Thyroid gland (tissue), 4 donors: ENCODE measurements around the gene PEX14. TPM values are rescaled to one million over a fixed set of nuclear protein-coding genes. Genes with fewer than 3 reads are reported as not detected.

Experiments used
- DNase-seq, 2 donors: peaks; one replicate each; pipeline ENCODE4 v3.0.0-alpha.2; 2019
- H3K27ac ChIP-seq, 3 donors: fragments of 200-600 bp; sonication (generic); 1 replicate in 2 of 3; 2 replicates in 1 of 3; pipeline ENCODE4 v1.5.1; 2016 to 2019; ENCODE audit warnings: mild to moderate bottlenecking in 1 of 3, moderate library complexity in 1 of 3
- H3K27me3 ChIP-seq: fragments of 200-600 bp; sonication (generic); one replicate; pipeline ENCODE4 v1.5.1; 2019
- H3K36me3 ChIP-seq, 2 donors: fragments of 200-600 bp; sonication (generic); one replicate each; pipeline ENCODE4 v1.5.1; 2016 to 2019
- H3K4me1 ChIP-seq, 2 donors: fragments of 200-600 bp; sonication (generic); one replicate each; pipeline ENCODE4 v1.5.1; 2017 to 2019
- H3K4me3 ChIP-seq, 3 donors: fragments of 200-600 bp; sonication (generic); replicated peaks in 1 of 3; 1 replicate in 2 of 3; 2 replicates in 1 of 3; pipeline ENCODE4 v1.5.1; 2016; ENCODE audit warnings: mild to moderate bottlenecking in 1 of 3
- H3K9me3 ChIP-seq: fragments of 200-600 bp; sonication (generic); one replicate; pipeline ENCODE4 v1.5.1; 2017
- CTCF ChIP-seq, 6 experiments: fragments of 200-600 bp in 3 of 6; fragments of 450-650 bp in 3 of 6; sonication (generic) in 3 of 6; IDR thresholded peaks; one replicate each; pipeline ENCODE4 v1.5.1; 2016 to 2019; ENCODE audit warnings: antibody characterized with exemption in 6 of 6, mild to moderate bottlenecking in 2 of 6, inconsistent platforms in 1 of 6, moderate library complexity in 1 of 6
- POLR2A ChIP-seq, 2 donors: fragments of 450-650 bp; IDR thresholded peaks; one replicate each; pipeline ENCODE4 v1.6.1; 2017; ENCODE audit warnings: antibody characterized with exemption in 2 of 2, mild to moderate bottlenecking in 2 of 2, moderate library complexity in 1 of 2
- WGBS, 2 donors: methylation state at CpG; one replicate each; pipeline ENCODE4 v1.1.5; 2017; 5-methylcytosine and 5-hydroxymethylcytosine counted together
- intact Hi-C: fragments of 100-400 bp; cut with DNase I; formaldehyde crosslinking; loops from one replicate; pipeline ENCODE4 v1.15.1; 2023
- total RNA-seq, 4 donors: library from RNA; depleted of rRNA; stranded (reverse); fragments of >200 nt; gene quantifications; one replicate each; pipeline ENCODE4 v1.2.3, GENCODE V29; 2016

The PEX14 gene
- total RNA-seq, 4 donors from 2014 or later: 14.0 to 28.4 (median 20.7) TPM

GRCh38 chr1:10514490-10515235 lies 39.9 kb downstream of the PEX14 start:
- intact Hi-C loops: loop anchor here (5.0 kb wide), 1 partner anchor 353 kb away; no protein-coding TSS in a partner anchor
- DNase-seq: peak; percentile 89 to 91
- H3K9me3 ChIP-seq: no peaks in the 10 kb centered on the region
- no peaks in the 10 kb centered on the region for H3K27me3 ChIP-seq
- WGBS, 2 donors: 49 to 54% methylated on average over 8 of the region's 8 CpGs
- TF ChIP-seq CTCF (IDR thresholded peaks at IDR 0.05) (peak in 4 of 6 experiments; percentile 58 to 69 (median 64)), POLR2A (IDR thresholded peaks at IDR 0.05) (no peak)
- H3K36me3 ChIP-seq: no peaks in the 10 kb centered on the region
- peaks cover 60 to 72% of the 10 kb centered on the region in 2 donors for H3K4me1 ChIP-seq
- H3K4me3 ChIP-seq: no peak overlapping the region
- peak overlapping the region; percentile 59 to 73 (median 64) for H3K27ac ChIP-seq

DNA sequence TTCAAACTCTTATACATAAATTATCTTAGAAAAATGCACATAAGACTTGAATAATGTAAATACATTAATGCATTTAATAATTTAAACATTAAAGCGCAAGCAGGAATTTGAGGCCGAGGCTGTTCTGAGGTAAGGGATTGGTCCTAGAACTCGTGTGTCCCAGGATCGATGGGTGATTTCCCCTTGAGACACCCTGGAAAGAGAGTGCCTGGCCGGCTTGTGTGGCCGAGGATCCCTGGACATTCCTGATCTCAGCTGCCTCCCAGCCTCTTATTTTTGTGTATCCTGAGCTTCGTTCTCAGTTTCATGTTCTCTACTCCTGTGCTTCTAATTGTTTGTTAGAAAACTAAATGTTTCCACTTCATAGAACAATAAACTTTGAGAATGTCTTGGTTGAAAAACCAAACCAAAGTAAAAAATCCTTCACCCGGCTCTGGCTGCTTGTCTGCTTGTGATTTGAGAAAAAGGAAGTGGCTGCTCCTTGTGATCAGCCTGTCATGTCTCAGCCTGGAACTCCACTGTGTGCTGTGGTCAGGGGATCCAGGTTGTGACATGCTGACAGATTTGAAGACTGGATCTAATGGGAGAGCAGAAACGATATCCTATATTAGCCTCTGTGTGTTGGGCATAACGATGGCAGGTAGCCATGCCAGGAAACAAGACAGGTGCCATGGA lies 40.7 kb downstream of the PEX14 start:
- Histone ChIP-seq H3K4me3 (no peak overlapping the region), H3K27me3 (no peaks in the 10 kb centered on the region), H3K27ac (peak overlapping the region; percentile 59 to 73 (median 64)), H3K36me3 (no peaks in the 10 kb centered on the region), H3K9me3 (no peaks in the 10 kb centered on the region), H3K4me1 (peaks cover 59 to 70% of the 10 kb centered on the region in 2 donors)
- DNase-seq: peak; percentile 41 to 56
- TF ChIP-seq CTCF (IDR thresholded peaks at IDR 0.05): no peak
- TF ChIP-seq POLR2A (IDR thresholded peaks at IDR 0.05): no peak
- intact Hi-C loops: no loop called here
- 42 to 58% methylated on average over 10 of the region's 10 CpGs for WGBS, 2 donors

GRCh38 chr1:10515976-10516750 lies 41.4 kb downstream of the PEX14 start:
- no peak for DNase-seq
- H3K36me3 ChIP-seq: no peaks in the 10 kb centered on the region
- H3K9me3 ChIP-seq: no peaks in the 10 kb centered on the region
- peak overlapping the region; percentile 59 to 73 (median 64) for H3K27ac ChIP-seq
- peaks cover 52 to 62% of the 10 kb centered on the region in 2 donors for H3K4me1 ChIP-seq
- 84 to 85% methylated on average over 6 of the region's 6 CpGs for WGBS, 2 donors
- no peak overlapping the region for H3K4me3 ChIP-seq
- intact Hi-C loops: no loop called here
- TF ChIP-seq CTCF (IDR thresholded peaks at IDR 0.05) (no peak), POLR2A (IDR thresholded peaks at IDR 0.05) (no peak)
- H3K27me3 ChIP-seq: no peaks in the 10 kb centered on the region

DNA sequence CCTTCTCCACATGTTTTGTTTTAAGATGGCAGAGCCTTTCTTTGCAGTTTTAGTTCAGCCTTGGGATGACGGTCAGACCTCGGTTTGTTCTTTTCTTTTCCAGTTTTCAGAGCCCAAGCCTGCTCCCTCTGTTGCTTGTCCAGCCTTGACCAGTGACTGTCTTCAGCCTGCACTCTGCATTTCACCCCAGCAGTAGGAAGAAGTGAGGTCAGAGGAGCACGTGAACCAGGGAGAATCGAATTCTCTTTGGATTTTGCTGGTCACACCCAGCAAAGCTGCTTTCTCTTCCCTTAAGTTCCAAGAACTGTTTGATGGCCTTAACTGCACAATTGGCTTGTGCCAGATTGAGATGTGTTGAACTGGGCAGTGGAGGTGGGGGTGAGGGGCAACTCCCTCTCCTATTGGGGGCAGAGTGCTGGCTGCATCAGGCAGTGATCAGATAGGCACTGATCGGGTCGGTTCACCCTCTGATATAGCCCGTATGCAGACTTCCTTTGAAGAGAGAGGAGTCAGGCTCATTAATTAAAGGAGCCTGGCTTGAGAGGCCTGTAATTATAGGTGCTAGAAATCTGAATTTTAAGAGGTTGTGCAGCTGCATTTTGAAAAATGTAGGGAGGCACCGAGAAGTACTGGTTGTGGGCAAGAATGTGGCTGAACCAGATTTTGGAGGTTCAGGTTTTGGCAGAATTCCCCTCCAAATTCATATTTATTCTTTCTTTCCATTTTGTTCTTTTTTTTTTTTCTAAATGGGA lies 42.4 kb downstream of the PEX14 start:
- DNase-seq: no peak
- Histone ChIP-seq H3K4me1 (peaks cover 58 to 60% of the 10 kb centered on the region in 2 donors), H3K36me3 (no peaks in the 10 kb centered on the region), H3K27ac (peak overlapping the region; percentile 59 to 73 (median 64)), H3K9me3 (no peaks in the 10 kb centered on the region), H3K27me3 (no peaks in the 10 kb centered on the region), H3K4me3 (no peak overlapping the region)
- WGBS, 2 donors: 58 to 62% methylated on average over 8 of the region's 8 CpGs
- no peak for TF ChIP-seq POLR2A (IDR thresholded peaks at IDR 0.05)
- TF ChIP-seq CTCF (IDR thresholded peaks at IDR 0.05): peak in 1 of 6 experiments; percentile 9
- intact Hi-C loops: no loop called here
